H1 (cell line): ENCODE results near the gene COL6A3. TPM values are rescaled to one million over a fixed set of nuclear protein-coding genes. Genes with fewer than 3 reads are reported as not detected.

Source experiments
- BACH1 ChIP-seq: IDR thresholded peaks from 2 replicates; pipeline ENCODE4 v1.6.1; 2012; ENCODE audit warnings: low read length, improper control_type of control experiment
- FOSL1 ChIP-seq: IDR thresholded peaks from 2 replicates; pipeline ENCODE4 v1.6.1; 2011; ENCODE audit warnings: mild to moderate bottlenecking, low read depth, low read length, moderate library complexity; ENCODE audit not compliant: insufficient read depth
- GABPA ChIP-seq: IDR thresholded peaks from 2 replicates; pipeline ENCODE4 v1.6.1; 2011; ENCODE audit warnings: mild to moderate bottlenecking, low read length, moderate library complexity, borderline replicate concordance; ENCODE audit not compliant: insufficient read depth
- KDM1A ChIP-seq: fragments of 200-600, 300-600 bp; sonication (generic); IDR thresholded peaks from 2 replicates; pipeline ENCODE4 v1.7.1; 2016; ENCODE audit warnings: mild to moderate bottlenecking, low read length, borderline replicate concordance
- MAX ChIP-seq: IDR thresholded peaks from 2 replicates; pipeline ENCODE4 v1.6.1; 2012; ENCODE audit warnings: inconsistent platforms
- polyA plus RNA-seq, 7 experiments: library from polyadenylated mRNA; depleted of rRNA in 3 of 7; stranded (reverse) in 5 of 7; unstranded in 2 of 7; fragments of >200 nt in 5 of 7; fragments of 200-250 nt in 2 of 7; gene quantifications; 1 replicate in 5 of 7; 2 replicates in 1 of 7; 4 replicates in 1 of 7; pipeline versions ENCODE4 v1.2.1 to v1.2.3, GENCODE V29; 2011 to 2013; ENCODE audit warnings: missing spikeins in 2 of 7, mixed read lengths in 2 of 7
- total RNA-seq: library from RNA; stranded (reverse); fragmentation: NEBNext Ultra II Directional; extraction: Animal tissue kit (Norgen Biotek cat#: 25700); gene quantifications from 2 replicates; pipeline ENCODE4 v1.2.1, GENCODE V29; 2021

COL6A3 gene
- total and polyA plus RNA-seq, 2 of the 8 experiments (the other 6 are each of a cell fraction or from before 2014, with no cell fraction given) = 1.2 to 3.4 TPM

DNA sequence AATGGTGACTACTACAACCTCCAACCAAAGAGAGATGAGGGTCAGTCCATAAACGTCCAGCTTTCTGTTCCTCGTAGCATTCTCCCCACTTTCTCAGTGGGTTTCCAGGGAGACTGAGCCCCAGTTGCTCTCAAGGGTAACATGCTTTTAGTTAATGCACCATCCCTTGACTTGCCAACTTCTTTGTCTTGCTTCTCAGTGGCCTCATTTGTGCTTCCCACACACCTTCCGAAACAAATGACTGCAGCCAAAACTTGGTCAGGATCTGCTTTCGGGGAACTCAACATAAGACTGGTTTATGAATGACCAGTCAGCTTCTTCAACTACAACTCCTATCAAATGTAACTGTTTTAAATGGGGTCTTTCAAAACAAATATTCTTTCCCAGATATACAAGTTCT lies 94.1 kb downstream of the COL6A3 start (continued):
- TF ChIP-seq GABPA (no peak), FOSL1 (no peak), KDM1A (no peak), BACH1 (no peak), MAX (no peak)
